Measurements from ENCODE around the gene ABCC6.

DNA sequence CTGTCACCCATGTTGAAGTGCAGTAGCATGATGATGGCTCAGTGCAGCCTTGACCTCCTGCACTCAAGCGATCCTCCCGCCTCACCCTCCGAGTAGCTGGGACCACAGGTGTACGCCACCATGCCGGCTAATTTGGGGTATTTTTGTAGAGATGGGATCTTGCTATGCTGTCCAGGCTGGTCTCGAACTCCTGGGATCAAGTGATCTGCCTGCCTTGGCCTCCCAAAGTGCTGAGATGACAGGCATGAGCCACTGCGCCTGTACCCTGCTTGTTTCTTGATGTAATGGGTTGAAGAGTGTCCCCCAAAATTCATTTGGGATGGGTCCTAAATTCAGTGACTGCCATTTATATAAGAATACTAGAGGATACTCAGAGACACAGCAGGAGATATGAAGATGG is 57.2 kb downstream of the ABCC6 start:
- TF ChIP-seq, protein P1, sequence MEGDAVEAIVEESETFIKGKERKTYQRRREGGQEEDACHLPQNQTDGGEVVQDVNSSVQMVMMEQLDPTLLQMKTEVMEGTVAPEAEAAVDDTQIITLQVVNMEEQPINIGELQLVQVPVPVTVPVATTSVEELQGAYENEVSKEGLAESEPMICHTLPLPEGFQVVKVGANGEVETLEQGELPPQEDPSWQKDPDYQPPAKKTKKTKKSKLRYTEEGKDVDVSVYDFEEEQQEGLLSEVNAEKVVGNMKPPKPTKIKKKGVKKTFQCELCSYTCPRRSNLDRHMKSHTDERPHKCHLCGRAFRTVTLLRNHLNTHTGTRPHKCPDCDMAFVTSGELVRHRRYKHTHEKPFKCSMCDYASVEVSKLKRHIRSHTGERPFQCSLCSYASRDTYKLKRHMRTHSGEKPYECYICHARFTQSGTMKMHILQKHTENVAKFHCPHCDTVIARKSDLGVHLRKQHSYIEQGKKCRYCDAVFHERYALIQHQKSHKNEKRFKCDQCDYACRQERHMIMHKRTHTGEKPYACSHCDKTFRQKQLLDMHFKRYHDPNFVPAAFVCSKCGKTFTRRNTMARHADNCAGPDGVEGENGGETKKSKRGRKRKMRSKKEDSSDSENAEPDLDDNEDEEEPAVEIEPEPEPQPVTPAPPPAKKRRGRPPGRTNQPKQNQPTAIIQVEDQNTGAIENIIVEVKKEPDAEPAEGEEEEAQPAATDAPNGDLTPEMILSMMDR (IDR thresholded peaks at IDR 0.05), result no peak
- no peak for TF ChIP-seq EZH2 (IDR thresholded peaks at IDR 0.05; ENCODE audit: borderline replicate concordance, insufficient read depth, low read depth, low read length, poor library complexity, severe bottlenecking)
